Lung (tissue), 12 donors: ENCODE results near the gene SHF. TPM values are rescaled to one million over a fixed set of nuclear protein-coding genes. Genes with fewer than 3 reads are reported as not detected.

Experiments
- ATAC-seq: fragments of 200-7000 bp; cut with Tn5 transposase; one replicate; pipeline ENCODE4 v1.9.1; 2020; ENCODE audit warnings: moderate number of reproducible peaks; ENCODE audit not compliant: insufficient read depth, low FRiP score
- DNase-seq, 3 donors: peaks; one replicate each; pipeline ENCODE4 v3.0.0-alpha.2; 2013 to 2017
- H3K27ac ChIP-seq, 2 donors: one replicate each; pipeline ENCODE4 v1.5.1; 2013; ENCODE audit warnings: mild to moderate bottlenecking in 2 of 2, moderate library complexity in 2 of 2, control low read depth in 1 of 2, inconsistent platforms in 1 of 2, low read depth in 1 of 2, low read length in 1 of 2
- H3K27me3 ChIP-seq, 3 donors: one replicate each; pipeline ENCODE4 v1.5.1; 2013; ENCODE audit warnings: low read length in 2 of 3; ENCODE audit not compliant: control insufficient read depth in 3 of 3, insufficient read depth in 3 of 3
- H3K36me3 ChIP-seq, 4 donors: one replicate each; pipeline ENCODE4 v1.5.1; 2013; ENCODE audit warnings: low read length in 4 of 4, mild to moderate bottlenecking in 1 of 4, moderate library complexity in 1 of 4; ENCODE audit not compliant: control insufficient read depth in 4 of 4, insufficient read depth in 4 of 4
- H3K4me1 ChIP-seq, 5 donors: one replicate each; pipeline ENCODE4 v1.5.1; 2013; ENCODE audit warnings: low read length in 5 of 5, mild to moderate bottlenecking in 2 of 5, moderate library complexity in 1 of 5; ENCODE audit not compliant: control insufficient read depth in 5 of 5, insufficient read depth in 5 of 5
- H3K4me3 ChIP-seq: one replicate; pipeline ENCODE4 v1.5.1; 2013; ENCODE audit warnings: mild to moderate bottlenecking, control low read depth, moderate library complexity
- H3K9ac ChIP-seq, 2 donors: one replicate each; pipeline ENCODE4 v1.5.1; 2013; ENCODE audit warnings: low read length in 2 of 2, control low read depth in 1 of 2; ENCODE audit not compliant: insufficient read depth in 1 of 2
- H3K9me3 ChIP-seq, 4 donors: one replicate each; pipeline ENCODE4 v1.5.1; 2013; ENCODE audit warnings: low read length in 3 of 4, mild to moderate bottlenecking in 1 of 4, moderate library complexity in 1 of 4; ENCODE audit not compliant: control insufficient read depth in 4 of 4, insufficient read depth in 3 of 4
- WGBS, 2 donors: extraction: QIAGEN DNeasy Blood & Tissue Kit; methylation state at CpG; one replicate each; pipeline ENCODE4 v1.1.7; 2013; 5-methylcytosine and 5-hydroxymethylcytosine counted together
- polyA plus RNA-seq, 2 donors: library from polyadenylated mRNA; stranded (reverse); fragments of 200-250 nt; gene quantifications; one replicate each; pipeline ENCODE4 v1.2.1, GENCODE V29; 2013
- total RNA-seq, 2 donors: library from RNA; depleted of rRNA in 1 of 2; stranded (reverse); fragments of >200 nt in 1 of 2; gene quantifications; one replicate each; pipeline ENCODE4 v1.2.1, GENCODE V29; 2014 to 2021
- TF ChIP-seq, protein P1 (sequence below): IDR thresholded peaks from 2 replicates; pipeline ENCODE4 v1.5.1; 2012; ENCODE audit warnings: mild to moderate bottlenecking; ENCODE audit errors: control extremely low read depth, extremely low read depth
- donor health status: control.
- donor health status: control.
- donor health status: Bipolar disorder and iron deficiency.
- donor health status: healthy.
- donor health status: DM: yes; HTN: yes; CAD: no.

Gene SHF
- total and polyA plus RNA-seq, 4 donors, result 1.9 to 15.9 (median 4.0) TPM

DNA sequence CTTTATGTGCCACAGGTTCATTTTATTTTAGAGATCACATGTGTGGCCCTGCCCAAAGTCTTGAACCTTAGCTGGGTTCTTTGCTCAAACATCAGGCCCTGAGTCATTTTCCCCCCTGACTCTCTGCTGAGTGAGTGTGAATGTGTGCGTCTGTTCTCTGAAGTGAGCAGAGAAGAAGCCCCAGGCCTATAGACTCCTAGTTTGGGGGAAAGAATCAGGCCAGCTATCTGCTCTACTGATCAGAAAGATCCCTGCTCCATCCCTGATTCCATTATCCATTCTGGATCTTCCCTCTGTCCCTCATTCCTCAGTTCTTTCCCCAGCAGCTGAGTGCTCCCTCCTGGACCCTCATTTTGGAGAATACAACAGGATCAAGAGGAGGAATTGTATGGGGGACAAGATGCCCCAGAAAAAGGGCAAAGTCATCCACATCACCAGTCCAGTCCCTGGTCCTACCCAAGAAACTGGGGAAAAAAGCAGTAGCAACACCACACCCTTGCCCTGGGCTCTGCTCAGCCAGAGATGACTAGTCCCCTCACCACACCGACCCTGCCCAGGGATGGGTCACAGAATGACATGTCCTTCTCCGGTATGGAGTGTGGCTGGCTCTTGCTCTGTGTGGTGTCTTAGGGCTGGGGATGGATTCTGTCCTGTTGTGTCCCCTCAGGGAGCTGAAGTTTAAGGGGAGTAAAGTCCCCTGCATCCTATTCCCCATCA is 54.8 kb downstream of the SHF start:
- DNase-seq (no peak), ATAC-seq (no peak)
- Histone ChIP-seq H3K9ac (no peak overlapping the region), H3K9me3 (peaks cover 0 to 4% (median 0%) of the 10 kb centered on the region in 4 donors), H3K4me1 (peaks cover 0 to 18% (median 0%) of the 10 kb centered on the region in 5 donors), H3K27ac (no peak overlapping the region), H3K4me3 (no peak overlapping the region), H3K27me3 (peaks cover 0 to 59% (median 56%) of the 10 kb centered on the region in 3 donors), H3K36me3 (no peaks in the 10 kb centered on the region)
- TF ChIP-seq, protein P1, sequence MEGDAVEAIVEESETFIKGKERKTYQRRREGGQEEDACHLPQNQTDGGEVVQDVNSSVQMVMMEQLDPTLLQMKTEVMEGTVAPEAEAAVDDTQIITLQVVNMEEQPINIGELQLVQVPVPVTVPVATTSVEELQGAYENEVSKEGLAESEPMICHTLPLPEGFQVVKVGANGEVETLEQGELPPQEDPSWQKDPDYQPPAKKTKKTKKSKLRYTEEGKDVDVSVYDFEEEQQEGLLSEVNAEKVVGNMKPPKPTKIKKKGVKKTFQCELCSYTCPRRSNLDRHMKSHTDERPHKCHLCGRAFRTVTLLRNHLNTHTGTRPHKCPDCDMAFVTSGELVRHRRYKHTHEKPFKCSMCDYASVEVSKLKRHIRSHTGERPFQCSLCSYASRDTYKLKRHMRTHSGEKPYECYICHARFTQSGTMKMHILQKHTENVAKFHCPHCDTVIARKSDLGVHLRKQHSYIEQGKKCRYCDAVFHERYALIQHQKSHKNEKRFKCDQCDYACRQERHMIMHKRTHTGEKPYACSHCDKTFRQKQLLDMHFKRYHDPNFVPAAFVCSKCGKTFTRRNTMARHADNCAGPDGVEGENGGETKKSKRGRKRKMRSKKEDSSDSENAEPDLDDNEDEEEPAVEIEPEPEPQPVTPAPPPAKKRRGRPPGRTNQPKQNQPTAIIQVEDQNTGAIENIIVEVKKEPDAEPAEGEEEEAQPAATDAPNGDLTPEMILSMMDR, result no peak
- 64 to 83% methylated on average over 3 of the region's 3 CpGs for WGBS, 2 donors

DNA sequence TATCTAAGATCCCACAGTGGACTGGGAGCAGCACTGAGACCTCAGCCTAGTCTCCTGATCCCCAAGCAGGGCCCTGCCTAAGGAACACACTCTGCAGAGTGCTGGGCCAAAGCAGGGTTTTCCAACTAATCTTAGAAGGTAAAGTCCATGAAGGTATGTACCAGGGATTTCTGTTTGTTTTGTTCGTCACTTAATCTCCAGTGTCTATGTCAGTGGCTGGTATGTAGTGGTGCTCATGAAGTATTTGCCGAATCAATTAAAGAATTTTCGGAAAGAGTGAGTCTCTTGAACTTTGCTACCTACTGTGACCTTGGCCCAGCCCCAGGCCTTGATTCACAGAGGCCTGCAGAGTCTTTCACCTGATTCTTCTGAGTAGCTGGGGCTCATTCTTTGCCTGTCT is 56.3 kb downstream of the SHF start:
- no peak overlapping the region for H3K4me3 ChIP-seq
- no peaks in the 10 kb centered on the region for H3K9me3 ChIP-seq
- peaks cover 0 to 59% (median 58%) of the 10 kb centered on the region in 3 donors for H3K27me3 ChIP-seq
- H3K36me3 ChIP-seq, result no peaks in the 10 kb centered on the region
- H3K9ac ChIP-seq, result no peak overlapping the region
- peaks cover 0 to 17% (median 0%) of the 10 kb centered on the region in 5 donors for H3K4me1 ChIP-seq
- TF ChIP-seq, protein P1, result no peak
- ATAC-seq (peak; percentile 13), DNase-seq (no peak)
- no peak overlapping the region for H3K27ac ChIP-seq
- WGBS, 2 donors, result 63 to 85% methylated on average over 3 of the region's 3 CpGs

DNA sequence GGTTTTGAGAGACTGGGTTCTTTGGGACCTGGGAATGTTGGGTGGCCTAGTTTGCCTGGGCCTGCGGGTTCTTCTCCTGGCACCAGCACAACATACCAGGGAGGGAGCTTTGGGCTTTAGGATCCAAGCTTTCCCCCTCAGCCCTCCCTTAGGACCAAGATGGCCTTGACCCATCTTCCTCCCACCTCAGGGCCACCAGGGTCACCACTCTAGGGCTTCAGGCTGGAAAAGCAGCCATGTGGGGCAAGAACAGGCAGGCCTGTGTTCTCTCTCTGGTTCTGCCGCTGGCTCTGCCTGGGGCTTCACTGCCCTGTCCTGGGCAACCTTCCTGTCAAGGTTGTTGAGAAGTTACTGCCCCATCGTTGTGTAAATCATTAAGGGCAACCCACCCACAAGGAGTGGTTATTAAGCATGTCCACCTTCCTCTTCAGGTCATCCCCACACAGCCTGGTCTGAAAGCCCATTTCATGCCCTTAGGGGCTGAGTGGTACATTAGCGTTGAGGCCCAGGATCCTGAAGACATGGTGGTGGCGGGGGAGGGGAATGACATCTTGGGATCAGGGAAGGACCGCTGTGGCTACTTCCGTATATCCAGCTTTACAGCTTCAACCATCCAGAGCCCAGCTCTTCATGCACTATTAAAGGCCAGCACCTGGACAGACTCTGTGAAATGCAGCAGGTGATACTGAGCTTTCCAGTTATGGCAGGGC is 57.3 kb downstream of the SHF start:
- peaks cover 0 to 63% (median 62%) of the 10 kb centered on the region in 3 donors for H3K27me3 ChIP-seq
- ATAC-seq (no peak), DNase-seq (no peak)
- H3K9me3 ChIP-seq, result no peaks in the 10 kb centered on the region
- peak overlapping the region in 1 of 2 donors; percentile 76 for H3K27ac ChIP-seq
- no peak overlapping the region for H3K9ac ChIP-seq
- WGBS, 2 donors, result 71 to 83% methylated on average over 7 of the region's 7 CpGs
- peak overlapping the region; percentile 51 for H3K4me3 ChIP-seq
- no peaks in the 10 kb centered on the region for H3K36me3 ChIP-seq
- H3K4me1 ChIP-seq, result peaks cover 0 to 17% (median 0%) of the 10 kb centered on the region in 5 donors
- TF ChIP-seq, protein P1, result no peak
